HepG2 (cell line): ENCODE measurements around the gene A1CF. TPM values are rescaled to one million over a fixed set of nuclear protein-coding genes. Genes with fewer than 3 reads are reported as not detected.

Experiments used
- ARID4A ChIP-seq: sonication (generic); formaldehyde crosslinking; IDR thresholded peaks from 2 replicates; pipeline ENCODE4 v1.5.0; 2020; ENCODE audit warnings: mild to moderate bottlenecking, missing genetic modification reagents, borderline replicate concordance
- HOXA5 ChIP-seq: sonication (generic); formaldehyde crosslinking; IDR thresholded peaks from 2 replicates; pipeline ENCODE4 v1.4.0; 2020; ENCODE audit warnings: missing genetic modification reagents
- MIER2 ChIP-seq: IDR thresholded peaks from 2 replicates; pipeline ENCODE4 v1.6.1; 2016; ENCODE audit warnings: missing biosample characterization, missing genetic modification reagents
- PPARG ChIP-seq: conservative IDR thresholded peaks from 2 replicates; pipeline ENCODE4 v1.6.1; 2016; ENCODE audit warnings: missing biosample characterization, missing genetic modification reagents
- REPIN1 ChIP-seq: sonication (generic); formaldehyde crosslinking; IDR thresholded peaks from 2 replicates; pipeline ENCODE4 v1.8.0; 2022; ENCODE audit warnings: missing genetic modification reagents, low read depth, mild to moderate bottlenecking, borderline replicate concordance
- RXRB ChIP-seq: IDR thresholded peaks from 2 replicates; pipeline ENCODE4 v1.6.1; 2016; ENCODE audit warnings: borderline replicate concordance, missing genetic modification reagents, missing compliant biosample characterization
- SALL2 ChIP-seq: sonication (generic); formaldehyde crosslinking; IDR thresholded peaks from 2 replicates; pipeline ENCODE4 v1.8.1; 2023; ENCODE audit warnings: mild to moderate bottlenecking, missing genetic modification reagents, inconsistent platforms
- SIX4 ChIP-seq: sonication (generic); formaldehyde crosslinking; IDR thresholded peaks from 2 replicates; pipeline ENCODE4 v1.4.0; 2020; ENCODE audit warnings: missing genetic modification reagents
- SKIL ChIP-seq: sonication (generic); formaldehyde crosslinking; IDR thresholded peaks from 2 replicates; pipeline ENCODE4 v1.8.0; 2022; ENCODE audit warnings: missing genetic modification reagents, mild to moderate bottlenecking, moderate library complexity, borderline replicate concordance
- SOX5 ChIP-seq: IDR thresholded peaks from 2 replicates; pipeline ENCODE4 v1.6.1; 2016; ENCODE audit warnings: borderline replicate concordance
- STAT6 ChIP-seq: sonication (generic); formaldehyde crosslinking; IDR thresholded peaks from 2 replicates; pipeline ENCODE4 v1.4.0; 2020; ENCODE audit warnings: missing genetic modification reagents, mild to moderate bottlenecking, borderline replicate concordance
- YEATS4 ChIP-seq: sonication (generic); formaldehyde crosslinking; IDR thresholded peaks from 2 replicates; pipeline ENCODE4 v1.4.0; 2020; ENCODE audit warnings: missing genetic modification reagents, borderline replicate concordance
- ZBTB49 ChIP-seq: sonication (generic); formaldehyde crosslinking; IDR thresholded peaks from 2 replicates; pipeline ENCODE4 v1.4.0; 2020; ENCODE audit warnings: missing genetic modification reagents, borderline replicate concordance
- ZNF530 ChIP-seq: sonication (generic); formaldehyde crosslinking; IDR thresholded peaks from 2 replicates; pipeline ENCODE4 v1.5.0; 2020; ENCODE audit warnings: low read depth, mild to moderate bottlenecking, missing genetic modification reagents
- ZNF784 ChIP-seq: sonication (generic); formaldehyde crosslinking; IDR thresholded peaks from 2 replicates; pipeline ENCODE4 v1.5.1; 2020; ENCODE audit warnings: missing genetic modification reagents, mild to moderate bottlenecking, borderline replicate concordance
- ZSCAN30 ChIP-seq: sonication (generic); formaldehyde crosslinking; IDR thresholded peaks from 2 replicates; pipeline ENCODE4 v1.5.0; 2020; ENCODE audit warnings: mild to moderate bottlenecking, missing genetic modification reagents
- polyA plus RNA-seq, 8 experiments: library from polyadenylated mRNA; depleted of rRNA in 3 of 8; stranded (reverse) in 7 of 8; unstranded in 1 of 8; fragments of >200 nt; fragmentation: Illumina TruSeq in 4 of 8; extraction: Trizol in 4 of 8; gene quantifications; 2 replicates each; pipeline versions ENCODE4 v1.2.1 to v1.2.3, GENCODE V29; 2011 to 2016; ENCODE audit warnings: low read depth in 4 of 8, missing spikeins in 1 of 8, mixed read lengths in 1 of 8; ENCODE audit not compliant: insufficient read depth in 1 of 8
- total RNA-seq, 5 experiments: library from RNA; depleted of rRNA; stranded (reverse); fragments of >200 nt; fragmentation: Illumina TruSeq; extraction: Trizol; gene quantifications; 2 replicates each; pipeline ENCODE4 v1.2.3, GENCODE V29; 2016; ENCODE audit warnings: low read depth in 1 of 5

Gene A1CF
- total and polyA plus RNA-seq, 2 of the 13 experiments (the other 11 are each of a cell fraction or from before 2014, with no cell fraction given): 56.1 to 58.1 TPM

- TF ChIP-seq ZBTB49 (CRISPR knock-in tag) (no peak), RXRB (CRISPR knock-in tag) (peak; percentile 95), ZSCAN30 (CRISPR knock-in tag) (no peak), MIER2 (CRISPR knock-in tag) (0 out of 2 replicates have a peak, but pooled peaks have one; percentile 42), ZNF530 (CRISPR knock-in tag) (no peak), ARID4A (peak; percentile 72; the same call in 1 of the 2 replicates), ZNF784 (no peak), SOX5 (peak; percentile 89), PPARG (CRISPR knock-in tag) (peak; percentile 80), SKIL (CRISPR knock-in tag) (peak; percentile 55; the same call in 1 of the 2 replicates), SALL2 (CRISPR knock-in tag) (0 out of 2 replicates have a peak, but pooled peaks have one; percentile 53), HOXA5 (CRISPR knock-in tag) (peak; percentile 76; the same call in 1 of the 2 replicates), STAT6 (CRISPR knock-in tag) (0 out of 2 replicates have a peak, but pooled peaks have one; percentile 26), YEATS4 (CRISPR knock-in tag) (peak; percentile 75), REPIN1 (peak; percentile 86; the same call in 1 of the 2 replicates), SIX4 (peak; percentile 53; the same call in 1 of the 2 replicates)
Measured at GRCh38 chr10:50882540-50882983, 2.9 kb downstream of the A1CF start (continued).
